GM12874 (cell line): ENCODE measurements around the gene CDKN2AIP.

ENCODE experiments used
- TF ChIP-seq, protein P1 (sequence below): IDR thresholded peaks from 2 replicates; pipeline ENCODE4 v1.5.1; 2011; ENCODE audit warnings: low read depth, mild to moderate bottlenecking, control low read depth, low read length, moderate library complexity; ENCODE audit not compliant: insufficient read depth

The CDKN2AIP gene

DNA sequence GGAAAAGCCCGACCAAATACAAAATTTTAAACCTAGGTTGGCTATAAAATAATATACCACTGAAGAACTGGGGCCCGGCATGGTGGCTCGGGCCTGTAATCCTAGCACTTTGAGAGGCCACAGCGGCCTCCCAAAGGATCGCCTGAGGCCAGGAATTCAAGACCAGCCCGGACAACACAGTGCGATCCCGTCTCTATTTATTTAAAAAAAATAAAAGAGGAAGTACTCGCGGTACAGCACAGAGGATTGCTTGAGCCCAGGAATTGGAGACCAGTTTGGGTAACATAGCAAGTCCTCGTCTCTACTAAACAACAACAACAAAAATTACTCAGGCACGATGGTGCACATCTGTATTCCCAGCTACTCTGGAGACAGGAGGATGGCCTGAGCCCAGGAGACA, 44.8 kb upstream of the CDKN2AIP start:
- TF ChIP-seq, protein P1, sequence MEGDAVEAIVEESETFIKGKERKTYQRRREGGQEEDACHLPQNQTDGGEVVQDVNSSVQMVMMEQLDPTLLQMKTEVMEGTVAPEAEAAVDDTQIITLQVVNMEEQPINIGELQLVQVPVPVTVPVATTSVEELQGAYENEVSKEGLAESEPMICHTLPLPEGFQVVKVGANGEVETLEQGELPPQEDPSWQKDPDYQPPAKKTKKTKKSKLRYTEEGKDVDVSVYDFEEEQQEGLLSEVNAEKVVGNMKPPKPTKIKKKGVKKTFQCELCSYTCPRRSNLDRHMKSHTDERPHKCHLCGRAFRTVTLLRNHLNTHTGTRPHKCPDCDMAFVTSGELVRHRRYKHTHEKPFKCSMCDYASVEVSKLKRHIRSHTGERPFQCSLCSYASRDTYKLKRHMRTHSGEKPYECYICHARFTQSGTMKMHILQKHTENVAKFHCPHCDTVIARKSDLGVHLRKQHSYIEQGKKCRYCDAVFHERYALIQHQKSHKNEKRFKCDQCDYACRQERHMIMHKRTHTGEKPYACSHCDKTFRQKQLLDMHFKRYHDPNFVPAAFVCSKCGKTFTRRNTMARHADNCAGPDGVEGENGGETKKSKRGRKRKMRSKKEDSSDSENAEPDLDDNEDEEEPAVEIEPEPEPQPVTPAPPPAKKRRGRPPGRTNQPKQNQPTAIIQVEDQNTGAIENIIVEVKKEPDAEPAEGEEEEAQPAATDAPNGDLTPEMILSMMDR, result no peak

DNA sequence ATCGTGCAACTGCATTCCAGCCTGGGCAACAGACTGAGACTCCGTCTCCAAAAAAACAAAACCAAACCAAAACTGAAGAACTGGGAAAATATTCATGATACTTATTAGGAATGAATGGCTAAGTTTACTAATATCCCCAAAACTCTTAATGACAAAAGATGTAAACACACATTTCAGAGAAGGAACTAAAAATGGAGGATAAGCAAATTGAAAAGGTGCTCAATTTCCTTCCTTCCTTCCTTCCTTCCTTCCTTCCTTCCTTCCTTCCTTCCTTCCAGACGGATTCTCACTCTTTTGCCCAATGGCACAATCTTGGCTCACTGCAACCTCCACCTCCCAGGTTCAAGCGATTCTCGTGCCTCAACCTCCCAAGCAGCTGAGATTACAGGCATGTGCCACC, 44.4 kb upstream of the CDKN2AIP start:
- TF ChIP-seq, protein P1, result no peak

DNA sequence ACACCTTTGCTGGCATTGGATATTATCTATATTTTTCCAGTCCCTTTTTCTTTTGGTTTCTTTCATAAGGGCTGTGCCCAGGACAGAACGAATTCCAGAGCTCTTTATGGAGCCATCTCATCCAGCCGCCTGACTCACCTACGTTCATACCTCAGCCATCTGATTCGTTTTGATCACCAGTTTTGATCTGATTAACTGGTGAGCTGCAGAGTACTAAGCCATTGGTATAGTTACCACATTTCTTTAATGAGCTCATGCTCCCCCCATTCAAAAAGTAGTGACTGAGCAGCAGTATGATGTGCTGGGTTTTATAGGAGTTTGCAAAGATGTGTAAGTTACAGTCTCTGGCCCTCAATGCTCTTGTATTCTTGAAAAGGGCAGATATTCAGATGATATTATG, 43.0 kb upstream of the CDKN2AIP start:
- TF ChIP-seq, protein P1, result no peak

DNA sequence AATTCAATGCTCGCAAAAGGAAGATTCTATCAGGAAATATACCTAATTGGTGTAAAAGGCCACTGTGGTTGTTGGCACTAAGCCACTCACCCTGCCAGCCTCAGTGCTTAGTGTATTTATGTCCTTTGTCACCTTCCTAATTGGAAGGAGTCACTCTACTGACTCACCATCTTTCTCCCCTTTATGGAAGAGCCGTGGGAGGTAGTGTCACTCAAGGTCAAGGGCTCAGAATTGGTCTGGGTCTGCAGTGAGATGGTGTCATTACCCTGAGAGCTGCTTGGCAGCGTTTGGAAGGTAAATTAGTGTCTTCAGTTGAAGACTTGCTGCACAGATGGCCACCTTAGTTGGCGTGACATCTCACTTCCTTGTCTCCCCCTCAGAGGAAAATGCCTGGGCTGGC, 41.7 kb upstream of the CDKN2AIP start:
- TF ChIP-seq, protein P1, result no peak

DNA sequence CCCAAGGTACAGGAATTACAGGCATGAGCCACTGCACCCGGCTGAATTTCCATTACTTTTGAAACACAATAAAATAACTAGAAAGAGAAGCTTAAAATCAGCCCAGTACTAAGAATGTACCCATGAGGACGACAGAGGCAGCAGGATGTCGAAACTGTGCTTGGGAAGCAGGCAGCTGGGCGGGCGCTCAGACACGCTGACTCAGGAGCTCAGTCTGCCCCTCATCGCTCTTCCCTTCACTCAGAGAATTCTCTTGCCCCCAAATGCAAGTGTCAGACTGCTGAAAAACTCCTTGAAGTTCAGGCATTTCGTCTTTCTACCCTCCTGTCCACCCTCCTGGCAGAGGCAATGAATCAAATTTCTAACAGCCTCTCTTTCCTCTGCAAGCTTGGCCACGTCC, 41.0 kb upstream of the CDKN2AIP start:
- TF ChIP-seq, protein P1, result no peak

DNA sequence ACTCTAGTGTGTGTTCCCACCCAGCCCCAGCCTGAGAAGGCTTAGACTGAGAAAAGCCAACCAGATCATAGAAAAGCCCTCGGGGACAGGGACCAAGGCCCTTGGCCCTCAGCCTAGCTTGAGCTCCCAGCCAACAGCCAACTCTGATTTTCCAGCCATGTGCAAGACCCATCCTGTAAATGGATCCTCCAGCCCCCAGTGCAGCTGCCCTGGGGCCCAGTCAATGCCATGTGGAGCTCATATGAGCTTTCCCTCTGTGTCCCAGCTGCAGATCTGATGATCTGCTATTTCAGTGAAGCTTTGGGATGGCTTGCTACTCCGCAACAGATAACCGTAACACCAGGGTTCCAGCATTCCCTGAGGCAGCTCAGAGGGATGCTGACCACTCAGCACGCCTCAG, 40.5 kb upstream of the CDKN2AIP start:
- TF ChIP-seq, protein P1, result no peak

DNA sequence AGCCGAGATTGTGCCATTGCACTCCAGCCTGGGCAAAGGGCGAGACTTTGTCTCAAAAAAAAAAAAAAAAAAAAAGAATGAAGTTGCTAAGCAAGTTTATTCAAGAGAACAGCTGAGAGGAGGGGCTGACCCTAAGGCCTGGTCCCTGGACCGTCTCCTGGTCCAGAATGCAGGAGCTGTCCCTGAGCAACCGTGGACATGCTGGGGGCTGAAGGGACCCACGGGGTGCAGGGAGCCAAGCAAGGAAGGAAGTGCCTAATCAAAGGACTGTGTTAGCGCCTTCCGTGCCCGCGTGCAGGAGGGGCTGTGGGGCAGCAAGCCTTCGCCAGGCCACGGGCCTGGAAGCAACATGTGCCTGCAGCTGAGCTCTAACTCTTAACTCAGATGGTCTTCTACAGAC, 39.1 kb upstream of the CDKN2AIP start:
- TF ChIP-seq, protein P1, result no peak

DNA sequence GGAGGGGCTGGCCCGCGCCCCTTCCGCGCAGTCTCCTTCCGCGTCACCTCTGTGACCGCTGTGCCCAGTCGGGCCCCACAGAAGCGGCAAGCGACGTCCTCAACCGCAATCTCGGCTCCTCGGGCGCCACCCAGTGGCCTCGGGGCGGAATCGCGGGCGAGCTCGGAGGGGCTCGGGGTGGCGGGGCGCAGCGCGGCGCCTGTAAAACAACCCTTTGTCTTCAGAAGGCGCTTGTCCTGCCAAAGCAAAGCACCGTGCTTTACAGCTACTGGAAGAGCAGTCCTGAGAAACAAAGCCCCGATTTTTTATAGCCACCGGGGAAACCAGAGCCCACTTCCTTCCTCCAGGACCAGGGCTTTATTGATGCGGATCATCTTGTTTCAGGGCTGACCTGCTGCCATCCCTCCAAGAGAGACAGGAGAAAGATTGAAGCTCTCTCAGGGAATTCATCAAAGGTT, 37.3 kb upstream of the CDKN2AIP start:
- TF ChIP-seq, protein P1, result peak; percentile 96
